Measurements from ENCODE around the gene PHB1. TPM values are rescaled to one million over a fixed set of nuclear protein-coding genes. Genes with fewer than 3 reads are reported as not detected.
"Not testable (repeated sequence)": the region's sequence is repeated elsewhere in the genome, so short reads cannot be mapped to it uniquely, and the experiment has no call there.

Gene PHB1
- total RNA-seq, 2 donors from 2014 or later, result 229 to 233 TPM

GRCh38 chr17:49406421-49407061, 8.1 kb downstream of the PHB1 start:
- H3K4me3 Mint-ChIP-seq, result no peak overlapping the region
- peaks cover 21% of the 10 kb centered on the region for H3K36me3 Mint-ChIP-seq
- H3K4me1 Mint-ChIP-seq (ENCODE audit: low read depth in 2 of 2), result peaks cover 55 to 58% of the 10 kb centered on the region in 2 donors
- H3K27me3 Mint-ChIP-seq, result no peaks in the 10 kb centered on the region
- ATAC-seq (no peak), DNase-seq (ENCODE audit: low spot score) (no peak)
- H3K27ac Mint-ChIP-seq, result peak overlapping the region in 1 of 2 donors; percentile 81
- H3K9me3 Mint-ChIP-seq, result no peaks in the 10 kb centered on the region

- peaks cover 55 to 62% of the 10 kb centered on the region in 2 donors for H3K4me1 Mint-ChIP-seq (ENCODE audit: low read depth in 2 of 2)
- H3K9me3 Mint-ChIP-seq, result no peaks in the 10 kb centered on the region
- H3K4me3 Mint-ChIP-seq, result peak overlapping the region; percentile 81
- no peaks in the 10 kb centered on the region for H3K27me3 Mint-ChIP-seq
- ATAC-seq, result no peak
- H3K36me3 Mint-ChIP-seq, result peaks cover 14% of the 10 kb centered on the region
- H3K27ac Mint-ChIP-seq, result peak overlapping the region; percentile 81 to 90
- no peak for DNase-seq (ENCODE audit: low spot score)
Observed at GRCh38 chr17:49404906-49405305, 9.8 kb downstream of the PHB1 start.

- ATAC-seq (peak; percentile 75 to 83), DNase-seq (ENCODE audit: low spot score) (peak; percentile 73)
- Mint-ChIP-seq H3K4me3 (peak overlapping the region; percentile 81), H3K9me3 (no peaks in the 10 kb centered on the region), H3K27ac (peak overlapping the region; percentile 81 to 90), H3K27me3 (no peaks in the 10 kb centered on the region), H3K36me3 (peaks cover 14% of the 10 kb centered on the region), H3K4me1 (ENCODE audit: low read depth in 2 of 2) (peaks cover 59 to 65% of the 10 kb centered on the region in 2 donors)
Observed at GRCh38 chr17:49404361-49404760, 10.3 kb downstream of the PHB1 start.

GRCh38 chr17:49403514-49404289, 11.0 kb downstream of the PHB1 start:
- peaks cover 10% of the 10 kb centered on the region for H3K36me3 Mint-ChIP-seq
- DNase-seq (ENCODE audit: low spot score) (no peak), ATAC-seq (peak; percentile 64 to 74)
- H3K4me3 Mint-ChIP-seq, result peak overlapping the region; percentile 81
- H3K4me1 Mint-ChIP-seq (ENCODE audit: low read depth in 2 of 2), result peaks cover 58 to 59% of the 10 kb centered on the region in 2 donors
- H3K27ac Mint-ChIP-seq, result peak overlapping the region; percentile 81 to 90
- no peaks in the 10 kb centered on the region for H3K9me3 Mint-ChIP-seq
- no peaks in the 10 kb centered on the region for H3K27me3 Mint-ChIP-seq

GRCh38 chr17:49402706-49403105, 12.0 kb downstream of the PHB1 start:
- ATAC-seq, result no peak
- Mint-ChIP-seq H3K4me3 (peak overlapping the region; percentile 81), H3K36me3 (peaks cover 6% of the 10 kb centered on the region), H3K27me3 (no peaks in the 10 kb centered on the region), H3K4me1 (ENCODE audit: low read depth in 2 of 2) (peaks cover 48 to 49% of the 10 kb centered on the region in 2 donors), H3K9me3 (no peaks in the 10 kb centered on the region), H3K27ac (peak overlapping the region; percentile 81 to 90)
- DNase-seq (ENCODE audit: low spot score), result no peak

GRCh38 chr17:49401971-49402611, 12.6 kb downstream of the PHB1 start:
- peaks cover 6% of the 10 kb centered on the region for H3K36me3 Mint-ChIP-seq
- no peaks in the 10 kb centered on the region for H3K9me3 Mint-ChIP-seq
- peaks cover 46 to 48% of the 10 kb centered on the region in 2 donors for H3K4me1 Mint-ChIP-seq (ENCODE audit: low read depth in 2 of 2)
- no peaks in the 10 kb centered on the region for H3K27me3 Mint-ChIP-seq
- no peak overlapping the region for H3K4me3 Mint-ChIP-seq
- peak overlapping the region; percentile 81 to 90 for H3K27ac Mint-ChIP-seq
- no peak for DNase-seq (ENCODE audit: low spot score)
- no peak for ATAC-seq

- ATAC-seq (no peak), DNase-seq (ENCODE audit: low spot score) (no peak)
- H3K27me3 Mint-ChIP-seq, result no peaks in the 10 kb centered on the region
- H3K4me3 Mint-ChIP-seq, result no peak overlapping the region
- H3K4me1 Mint-ChIP-seq (ENCODE audit: low read depth in 2 of 2), result peaks cover 29 to 39% of the 10 kb centered on the region in 2 donors
- no peaks in the 10 kb centered on the region for H3K36me3 Mint-ChIP-seq
- peak overlapping the region in 1 of 2 donors; percentile 4 for H3K27ac Mint-ChIP-seq
- H3K9me3 Mint-ChIP-seq, result no peaks in the 10 kb centered on the region
Observed at GRCh38 chr17:49399995-49400394, 14.7 kb downstream of the PHB1 start.

- no peaks in the 10 kb centered on the region for H3K9me3 Mint-ChIP-seq
- H3K36me3 Mint-ChIP-seq, result no peaks in the 10 kb centered on the region
- no peak for DNase-seq (ENCODE audit: low spot score)
- H3K27me3 Mint-ChIP-seq, result no peaks in the 10 kb centered on the region
- H3K4me1 Mint-ChIP-seq (ENCODE audit: low read depth in 2 of 2), result peaks cover 14 to 28% of the 10 kb centered on the region in 2 donors
- no peak for ATAC-seq
- H3K4me3 Mint-ChIP-seq, result no peak overlapping the region
- H3K27ac Mint-ChIP-seq, result no peak overlapping the region
Observed at GRCh38 chr17:49397586-49397985, 17.1 kb downstream of the PHB1 start.

GRCh38 chr17:49393491-49394255, 21.0 kb downstream of the PHB1 start:
- Mint-ChIP-seq H3K4me3 (no peak overlapping the region), H3K9me3 (no peaks in the 10 kb centered on the region), H3K4me1 (ENCODE audit: low read depth in 2 of 2) (peaks cover 32 to 34% of the 10 kb centered on the region in 2 donors), H3K36me3 (no peaks in the 10 kb centered on the region), H3K27me3 (no peaks in the 10 kb centered on the region), H3K27ac (peak overlapping the region; percentile 49 to 60)
- DNase-seq (ENCODE audit: low spot score) (no peak), ATAC-seq (no peak)

- no peaks in the 10 kb centered on the region for H3K27me3 Mint-ChIP-seq
- no peaks in the 10 kb centered on the region for H3K9me3 Mint-ChIP-seq
- no peaks in the 10 kb centered on the region for H3K36me3 Mint-ChIP-seq
- DNase-seq (ENCODE audit: low spot score), result no peak
- peak overlapping the region; percentile 97 to 98 for H3K27ac Mint-ChIP-seq
- H3K4me1 Mint-ChIP-seq (ENCODE audit: low read depth in 2 of 2), result peaks cover 51% of the 10 kb centered on the region in 2 donors
- ATAC-seq, result peak; percentile 52 to 57
- H3K4me3 Mint-ChIP-seq, result peak overlapping the region; percentile 82
Observed at GRCh38 chr17:49390548-49391324, 23.9 kb downstream of the PHB1 start.

GRCh38 chr17:49389514-49390347, 25.0 kb downstream of the PHB1 start:
- H3K9me3 Mint-ChIP-seq; H3K27me3 Mint-ChIP-seq; H3K36me3 Mint-ChIP-seq; DNase-seq (ENCODE audit: low spot score): not testable (repeated sequence)
- peak overlapping the region; percentile 83 for H3K4me3 Mint-ChIP-seq
- ATAC-seq, result peak; percentile 47 to 57
- H3K4me1 Mint-ChIP-seq (ENCODE audit: low read depth in 2 of 2), result peaks cover 47 to 51% of the 10 kb centered on the region in 2 donors
- peak overlapping the region; percentile 97 to 98 for H3K27ac Mint-ChIP-seq

Measured in natural killer cell treated with Interleukin-12 subunit alpha and Interleukin-12 subunit beta and Interleukin-15 and Interleukin-18, amount 100 ng/mL, for 72 hours (primary cell).